Endodermal cell (in vitro differentiated cells): Measurements from ENCODE around the gene BTG2. TPM values are rescaled to one million over a fixed set of nuclear protein-coding genes. Genes with fewer than 3 reads are reported as not detected.

Experiments used
- DNase-seq: peaks from one replicate; pipeline ENCODE4 v3.0.0-alpha.2; 2017
- H3K27ac ChIP-seq: 2 replicates; pipeline ENCODE4 v1.5.1; 2013; ENCODE audit warnings: mild to moderate bottlenecking, low read depth, low read length, moderate library complexity
- H3K27me3 ChIP-seq: 2 replicates; pipeline ENCODE4 v1.6.1; 2013; ENCODE audit warnings: mild to moderate bottlenecking, low read length, moderate library complexity; ENCODE audit not compliant: insufficient read depth, control insufficient read depth, poor library complexity, severe bottlenecking
- H3K36me3 ChIP-seq: 2 replicates; pipeline ENCODE4 v1.7.0; 2013; ENCODE audit warnings: mild to moderate bottlenecking, low read length, moderate library complexity; ENCODE audit not compliant: control insufficient read depth, insufficient read depth
- H3K4me1 ChIP-seq: one replicate; pipeline ENCODE4 v1.7.0; 2013; ENCODE audit warnings: low read length; ENCODE audit not compliant: control insufficient read depth, insufficient read depth
- H3K4me3 ChIP-seq: 2 replicates; pipeline ENCODE4 v1.5.1; 2013; ENCODE audit warnings: mild to moderate bottlenecking, low read length, moderate library complexity
- H3K9ac ChIP-seq: 2 replicates; pipeline ENCODE4 v1.6.1; 2013; ENCODE audit warnings: mild to moderate bottlenecking, low read length, moderate library complexity; ENCODE audit not compliant: poor library complexity, severe bottlenecking; ENCODE audit errors: extremely low read depth
- H3K9me3 ChIP-seq: 2 replicates; pipeline ENCODE4 v1.6.1; 2013; ENCODE audit warnings: mild to moderate bottlenecking, low read length, moderate library complexity; ENCODE audit not compliant: control insufficient read depth
- H3K27ac Mint-ChIP-seq: 2 replicates; pipeline ENCODE4 v1.8.0; 2020; ENCODE audit warnings: mixed read lengths
- H3K27me3 Mint-ChIP-seq: 2 replicates; pipeline ENCODE4 v1.8.0; 2021; ENCODE audit warnings: mild to moderate bottlenecking, mixed read lengths; ENCODE audit not compliant: insufficient read depth
- H3K36me3 Mint-ChIP-seq: 2 replicates; pipeline ENCODE4 v1.8.0; 2020; ENCODE audit warnings: low read depth, mixed read lengths
- H3K4me1 Mint-ChIP-seq: 2 replicates; pipeline ENCODE4 v1.8.0; 2020; ENCODE audit warnings: mixed read lengths
- H3K4me3 Mint-ChIP-seq: 2 replicates; pipeline ENCODE4 v1.8.0; 2020; ENCODE audit warnings: mild to moderate bottlenecking, moderate library complexity, mixed read lengths
- H3K9me3 Mint-ChIP-seq: 2 replicates; pipeline ENCODE4 v1.8.0; 2020; ENCODE audit warnings: mild to moderate bottlenecking, mixed read lengths
- CTCF ChIP-seq: fragments of 200-600 bp; sonication (generic); conservative IDR thresholded peaks from 2 replicates; pipeline ENCODE4 v1.5.0; 2021; ENCODE audit warnings: antibody characterized with exemption, mild to moderate bottlenecking
- WGBS, 2 experiments: methylation state at CpG; one replicate each; pipeline versions ENCODE4 v1.1.5 to v1.1.7; 2013; ENCODE audit warnings: missing lambda C conversion rate in 2 of 2, mixed read lengths in 1 of 2; ENCODE audit not compliant: insufficient coverage in 1 of 2, insufficient read length in 1 of 2; 5-methylcytosine and 5-hydroxymethylcytosine counted together
- total RNA-seq, 2 donors: library from RNA; stranded (reverse); fragmentation: NEBNext Ultra II Directional in 1 of 2; extraction: Animal tissue kit (Norgen Biotek cat#: 25700) in 1 of 2; gene quantifications; 2 replicates in 1 of 2; 3 replicates in 1 of 2; pipeline ENCODE4 v1.2.1, GENCODE V29; 2021

BTG2 gene
- total RNA-seq, 2 donors from 2014 or later = 49.8 to 54.6 TPM

GRCh38 chr1:203270448-203270847 is 34.9 kb upstream of the BTG2 start:
- Histone ChIP-seq H3K9me3 (no peaks in the 10 kb centered on the region), H3K27ac (no peak overlapping the region), H3K9ac (no peak overlapping the region), H3K36me3 (no peaks in the 10 kb centered on the region), H3K4me3 (no peak overlapping the region), H3K4me1 (peaks cover 7% of the 10 kb centered on the region), H3K27me3 (peaks cover 17% of the 10 kb centered on the region)
- peaks cover 24% of the 10 kb centered on the region for H3K4me1 Mint-ChIP-seq
- peak; percentile 65 for DNase-seq
- H3K27me3 Mint-ChIP-seq = peaks cover 33% of the 10 kb centered on the region
- H3K27ac Mint-ChIP-seq = no peak overlapping the region
- H3K9me3 Mint-ChIP-seq = no peaks in the 10 kb centered on the region
- no peak overlapping the region for H3K4me3 Mint-ChIP-seq
- no peaks in the 10 kb centered on the region for H3K36me3 Mint-ChIP-seq
- 85 to 89% methylated on average over 4 of the region's 4 CpGs for WGBS, 2 experiments
- peak; percentile 52 for TF ChIP-seq CTCF

GRCh38 chr1:203271018-203271743 is 34.1 kb upstream of the BTG2 start:
- Histone ChIP-seq H3K27ac (no peak overlapping the region), H3K4me3 (no peak overlapping the region), H3K27me3 (peaks cover 17% of the 10 kb centered on the region), H3K36me3 (no peaks in the 10 kb centered on the region), H3K9ac (no peak overlapping the region), H3K4me1 (peaks cover 11% of the 10 kb centered on the region), H3K9me3 (no peaks in the 10 kb centered on the region)
- peaks cover 39% of the 10 kb centered on the region for H3K27me3 Mint-ChIP-seq
- WGBS, 2 experiments = 54 to 61% methylated on average over 8 of the region's 8 CpGs
- H3K4me1 Mint-ChIP-seq = peaks cover 22% of the 10 kb centered on the region
- no peaks in the 10 kb centered on the region for H3K9me3 Mint-ChIP-seq
- H3K36me3 Mint-ChIP-seq = no peaks in the 10 kb centered on the region
- no peak overlapping the region for H3K4me3 Mint-ChIP-seq
- DNase-seq = peak; percentile 83
- TF ChIP-seq CTCF = no peak
- H3K27ac Mint-ChIP-seq = no peak overlapping the region

GRCh38 chr1:203271962-203272632 is 33.2 kb upstream of the BTG2 start:
- Histone ChIP-seq H3K4me1 (peaks cover 11% of the 10 kb centered on the region), H3K9me3 (no peaks in the 10 kb centered on the region), H3K27me3 (peaks cover 17% of the 10 kb centered on the region), H3K27ac (no peak overlapping the region), H3K36me3 (no peaks in the 10 kb centered on the region), H3K4me3 (no peak overlapping the region), H3K9ac (no peak overlapping the region)
- Mint-ChIP-seq H3K4me3 (no peak overlapping the region), H3K36me3 (no peaks in the 10 kb centered on the region), H3K9me3 (no peaks in the 10 kb centered on the region), H3K27me3 (peaks cover 45% of the 10 kb centered on the region), H3K27ac (no peak overlapping the region), H3K4me1 (peaks cover 21% of the 10 kb centered on the region)
- 93 to 98% methylated on average over 3 to 6 of the region's 6 CpGs for WGBS, 2 experiments
- peak; percentile 36 for DNase-seq
- TF ChIP-seq CTCF = no peak
